Glutamatergic neuron (in vitro differentiated cells): Measurements from ENCODE around the gene ZSCAN4. TPM values are rescaled to one million over a fixed set of nuclear protein-coding genes. Genes with fewer than 3 reads are reported as not detected.

Source experiments
- DNase-seq: peaks from one replicate; pipeline ENCODE4 v3.0.0; 2022
- H3K27ac Mint-ChIP-seq: one replicate; pipeline ENCODE4 v1.8.0; 2020; ENCODE audit warnings: mild to moderate bottlenecking, mixed read lengths, inconsistent platforms; ENCODE audit not compliant: unreplicated experiment
- H3K27me3 Mint-ChIP-seq: one replicate; pipeline ENCODE4 v1.8.0; 2020; ENCODE audit warnings: mild to moderate bottlenecking, moderate library complexity, mixed read lengths, inconsistent platforms; ENCODE audit not compliant: unreplicated experiment
- H3K36me3 Mint-ChIP-seq: one replicate; pipeline ENCODE4 v1.8.0; 2020; ENCODE audit warnings: mild to moderate bottlenecking, mixed read lengths, inconsistent platforms; ENCODE audit not compliant: unreplicated experiment
- H3K4me1 Mint-ChIP-seq: one replicate; pipeline ENCODE4 v1.8.0; 2020; ENCODE audit warnings: mild to moderate bottlenecking, low read depth, mixed read lengths, inconsistent platforms; ENCODE audit not compliant: unreplicated experiment
- H3K4me3 Mint-ChIP-seq: one replicate; pipeline ENCODE4 v1.8.0; 2020; ENCODE audit warnings: mild to moderate bottlenecking, mixed read lengths, inconsistent platforms; ENCODE audit not compliant: unreplicated experiment
- H3K9me3 Mint-ChIP-seq: one replicate; pipeline ENCODE4 v1.8.0; 2020; ENCODE audit warnings: mild to moderate bottlenecking, moderate library complexity, mixed read lengths, inconsistent platforms; ENCODE audit not compliant: unreplicated experiment
- CTCF ChIP-seq: fragments of 200-600 bp; sonication (generic); IDR thresholded peaks from one replicate; pipeline ENCODE4 v1.5.0; 2021; ENCODE audit not compliant: partially characterized antibody, unreplicated experiment
- total RNA-seq: library from RNA; stranded (reverse); fragmentation: NEBNext Ultra II Directional; extraction: Animal tissue kit (Norgen Biotek cat#: 25700); gene quantifications from one replicate; pipeline ENCODE4 v1.2.1, GENCODE V29; 2021; ENCODE audit not compliant: unreplicated experiment

Gene ZSCAN4
- total RNA-seq, 1 donor from 2014 or later: 0.69 TPM

- no peaks in the 10 kb centered on the region for H3K9me3 Mint-ChIP-seq
- H3K4me1 Mint-ChIP-seq: no peaks in the 10 kb centered on the region
- no peak for TF ChIP-seq CTCF
- H3K4me3 Mint-ChIP-seq: no peak overlapping the region
- no peak overlapping the region for H3K27ac Mint-ChIP-seq
- peaks cover 7% of the 10 kb centered on the region for H3K27me3 Mint-ChIP-seq
- DNase-seq: no peak
- peaks cover 3% of the 10 kb centered on the region for H3K36me3 Mint-ChIP-seq
Measured at GRCh38 chr19:57648331-57649003, 20.3 kb upstream of the ZSCAN4 start.

- H3K4me3 Mint-ChIP-seq: no peak overlapping the region
Measured at GRCh38 chr19:57651654-57651996, 17.1 kb upstream of the ZSCAN4 start.

GRCh38 chr19:57653689-57654088, 15.0 kb upstream of the ZSCAN4 start:
- Mint-ChIP-seq H3K4me3 (no peak overlapping the region), H3K27me3 (peaks cover 7% of the 10 kb centered on the region), H3K27ac (no peak overlapping the region), H3K36me3 (peaks cover 4% of the 10 kb centered on the region), H3K9me3 (peaks cover 2% of the 10 kb centered on the region), H3K4me1 (no peaks in the 10 kb centered on the region)
- no peak for TF ChIP-seq CTCF
- no peak for DNase-seq

More at GRCh38 chr19:57651654-57651996, 17.1 kb upstream of the ZSCAN4 start:
- Mint-ChIP-seq H3K27ac (no peak overlapping the region), H3K27me3 (peaks cover 7% of the 10 kb centered on the region), H3K9me3 (peaks cover 2% of the 10 kb centered on the region), H3K36me3 (peaks cover 4% of the 10 kb centered on the region), H3K4me1 (no peaks in the 10 kb centered on the region)
- DNase-seq: no peak
- no peak for TF ChIP-seq CTCF

- TF ChIP-seq CTCF: no peak
- Mint-ChIP-seq H3K4me1 (no peaks in the 10 kb centered on the region), H3K4me3 (no peak overlapping the region), H3K36me3 (peaks cover 4% of the 10 kb centered on the region), H3K27ac (no peak overlapping the region), H3K27me3 (peaks cover 9% of the 10 kb centered on the region), H3K9me3 (peaks cover 2% of the 10 kb centered on the region)
- no peak for DNase-seq
Measured at GRCh38 chr19:57655443-57655842, 13.3 kb upstream of the ZSCAN4 start.

GRCh38 chr19:57656346-57656745, 12.4 kb upstream of the ZSCAN4 start:
- Mint-ChIP-seq H3K27me3 (peaks cover 8% of the 10 kb centered on the region), H3K9me3 (peaks cover 2% of the 10 kb centered on the region), H3K27ac (no peak overlapping the region), H3K4me3 (no peak overlapping the region), H3K4me1 (no peaks in the 10 kb centered on the region), H3K36me3 (peaks cover 4% of the 10 kb centered on the region)
- no peak for DNase-seq
- no peak for TF ChIP-seq CTCF
